ENCODE data around the gene FAM171A1. TPM values are rescaled to one million over a fixed set of nuclear protein-coding genes. Genes with fewer than 3 reads are reported as not detected.

Gene FAM171A1
- total RNA-seq, 2 donors from 2014 or later: 16.3 to 24.2 TPM

- H3K4me1 ChIP-seq (replicated peaks): no peaks in the 10 kb centered on the region
- no peaks in the 10 kb centered on the region for H3K27me3 ChIP-seq (replicated peaks; ENCODE audit: insufficient read depth)
- TF ChIP-seq CTCF (IDR thresholded peaks at IDR 0.05) (no peak), POLR2A (IDR thresholded peaks at IDR 0.05) (no peak), POLR2AphosphoS5 (IDR thresholded peaks at IDR 0.05) (no peak)
- H3K9me3 ChIP-seq: no peaks in the 10 kb centered on the region
- intact Hi-C loops (cut with DNase I): no loop called here
- H3K4me3 ChIP-seq: no peak overlapping the region
- 73% methylated on average over 6 of the region's 6 CpGs for WGBS
- DNase-seq (ENCODE audit: low spot score): no peak
- H3K36me3 ChIP-seq: no peaks in the 10 kb centered on the region
- H3K27ac ChIP-seq: no peak overlapping the region
These were observed 74.4 kb downstream of the FAM171A1 start for GRCh38 chr10:15296701-15297100.

GRCh38 chr10:15295537-15296325, 75.4 kb downstream of the FAM171A1 start:
- no peak overlapping the region for H3K27ac ChIP-seq
- H3K4me1 ChIP-seq (replicated peaks): no peaks in the 10 kb centered on the region
- no peaks in the 10 kb centered on the region for H3K36me3 ChIP-seq
- no peak for DNase-seq (ENCODE audit: low spot score)
- no peaks in the 10 kb centered on the region for H3K9me3 ChIP-seq
- no peaks in the 10 kb centered on the region for H3K27me3 ChIP-seq (replicated peaks; ENCODE audit: insufficient read depth)
- intact Hi-C loops (cut with DNase I): no loop called here
- no peak for TF ChIP-seq CTCF (IDR thresholded peaks at IDR 0.05)
- no peak for TF ChIP-seq POLR2A (IDR thresholded peaks at IDR 0.05)
- no peak for TF ChIP-seq POLR2AphosphoS5 (IDR thresholded peaks at IDR 0.05)
- H3K4me3 ChIP-seq: no peak overlapping the region
- 80% methylated on average over 5 of the region's 5 CpGs for WGBS

GRCh38 chr10:15293862-15294842, 76.9 kb downstream of the FAM171A1 start:
- TF ChIP-seq POLR2A (IDR thresholded peaks at IDR 0.05): no peak
- no peak for TF ChIP-seq POLR2AphosphoS5 (IDR thresholded peaks at IDR 0.05)
- no peak for TF ChIP-seq CTCF (IDR thresholded peaks at IDR 0.05)
- no peak overlapping the region for H3K27ac ChIP-seq
- no peak for DNase-seq (ENCODE audit: low spot score)
- H3K9me3 ChIP-seq: no peaks in the 10 kb centered on the region
- H3K4me3 ChIP-seq: no peak overlapping the region
- no peaks in the 10 kb centered on the region for H3K36me3 ChIP-seq
- no peaks in the 10 kb centered on the region for H3K4me1 ChIP-seq (replicated peaks)
- no peaks in the 10 kb centered on the region for H3K27me3 ChIP-seq (replicated peaks; ENCODE audit: insufficient read depth)
- 46% methylated on average over 13 of the region's 13 CpGs for WGBS
- intact Hi-C loops (cut with DNase I): no loop called here

GRCh38 chr10:15290671-15291070, 80.4 kb downstream of the FAM171A1 start:
- no peak overlapping the region for H3K27ac ChIP-seq
- no peaks in the 10 kb centered on the region for H3K36me3 ChIP-seq
- H3K4me3 ChIP-seq: no peak overlapping the region
- H3K27me3 ChIP-seq (replicated peaks; ENCODE audit: insufficient read depth): no peaks in the 10 kb centered on the region
- no peak for DNase-seq (ENCODE audit: low spot score)
- WGBS: 87% methylated on average over 7 of the region's 7 CpGs
- H3K9me3 ChIP-seq: no peaks in the 10 kb centered on the region
- TF ChIP-seq POLR2A (IDR thresholded peaks at IDR 0.05) (no peak), POLR2AphosphoS5 (IDR thresholded peaks at IDR 0.05) (no peak), CTCF (IDR thresholded peaks at IDR 0.05) (no peak)
- intact Hi-C loops (cut with DNase I): no loop called here
- H3K4me1 ChIP-seq (replicated peaks): no peaks in the 10 kb centered on the region

Data from prostate gland (tissue), 2 donors.